GM19397 (cell line): ENCODE measurements around the gene FAM83D.
A peak's percentile ranks its signal among the peaks of the same experiment; 100 is the strongest.
"Not testable (repeated sequence)": the region's sequence is repeated elsewhere in the genome, so short reads cannot be mapped to it uniquely, and the experiment has no call there.

Source experiments
- ATAC-seq: cut with Tn5 transposase; IDR thresholded peaks from one replicate; pipeline ENCODE4 v1.9.1; 2021; ENCODE audit warnings: mild to moderate bottlenecking, moderate library complexity; ENCODE audit not compliant: unreplicated experiment

Gene FAM83D

GRCh38 chr20:38962044-38962927, 36.1 kb downstream of the FAM83D start, which contains the start of gene DHX35:
TSS of gene DHX35 (plus strand) at chr20:38962344. CDS start at chr20:38962368, 24 bp downstream.
- peak; percentile 97 for ATAC-seq

GRCh38 chr20:38962928-38963401, 36.7 kb downstream of the FAM83D start:
- ATAC-seq: no peak

GRCh38 chr20:38963745-38964144, 37.5 kb downstream of the FAM83D start:
- no peak for ATAC-seq

GRCh38 chr20:38965264-38965663, 39.0 kb downstream of the FAM83D start:
- no peak for ATAC-seq

GRCh38 chr20:38968090-38968489, 41.9 kb downstream of the FAM83D start:
- ATAC-seq: no peak

- no peak for ATAC-seq
These were observed 43.5 kb downstream of the FAM83D start for GRCh38 chr20:38969708-38970107.

GRCh38 chr20:38970302-38970701, 44.1 kb downstream of the FAM83D start:
- ATAC-seq: no peak

GRCh38 chr20:38973107-38973506, 46.9 kb downstream of the FAM83D start:
- ATAC-seq: no peak

GRCh38 chr20:38973645-38974044, 47.4 kb downstream of the FAM83D start:
- no peak for ATAC-seq

GRCh38 chr20:38975539-38976120, 49.4 kb downstream of the FAM83D start:
- ATAC-seq: no peak

- ATAC-seq: no peak
These were observed 53.2 kb downstream of the FAM83D start for GRCh38 chr20:38979434-38979833.

GRCh38 chr20:38979842-38980241, 53.6 kb downstream of the FAM83D start:
- no peak for ATAC-seq

- no peak for ATAC-seq
These were observed 56.1 kb downstream of the FAM83D start for GRCh38 chr20:38982291-38982690.

GRCh38 chr20:38985060-38985459, 58.8 kb downstream of the FAM83D start:
- no peak for ATAC-seq

- ATAC-seq: no peak
These were observed 59.5 kb downstream of the FAM83D start for GRCh38 chr20:38985603-38986170.

GRCh38 chr20:38986663-38987062, 60.4 kb downstream of the FAM83D start:
- no peak for ATAC-seq

- ATAC-seq: peak; percentile 79
These were observed 61.6 kb downstream of the FAM83D start for GRCh38 chr20:38987777-38988176.

GRCh38 chr20:38990728-38991127, 64.5 kb downstream of the FAM83D start:
- no peak for ATAC-seq

- ATAC-seq: no peak
These were observed 65.8 kb downstream of the FAM83D start for GRCh38 chr20:38991814-38992704.

- no peak for ATAC-seq
These were observed 69.4 kb downstream of the FAM83D start for GRCh38 chr20:38995536-38996044.

- ATAC-seq: not testable (repeated sequence)
These were observed 70.6 kb downstream of the FAM83D start for GRCh38 chr20:38996866-38997265.
